HG03139 (cell line): Measurements from ENCODE around the gene SIX3.

Experiments
- ATAC-seq: cut with Tn5 transposase; IDR thresholded peaks from one replicate; pipeline ENCODE4 v1.9.1; 2021; ENCODE audit not compliant: unreplicated experiment

SIX3 gene

DNA sequence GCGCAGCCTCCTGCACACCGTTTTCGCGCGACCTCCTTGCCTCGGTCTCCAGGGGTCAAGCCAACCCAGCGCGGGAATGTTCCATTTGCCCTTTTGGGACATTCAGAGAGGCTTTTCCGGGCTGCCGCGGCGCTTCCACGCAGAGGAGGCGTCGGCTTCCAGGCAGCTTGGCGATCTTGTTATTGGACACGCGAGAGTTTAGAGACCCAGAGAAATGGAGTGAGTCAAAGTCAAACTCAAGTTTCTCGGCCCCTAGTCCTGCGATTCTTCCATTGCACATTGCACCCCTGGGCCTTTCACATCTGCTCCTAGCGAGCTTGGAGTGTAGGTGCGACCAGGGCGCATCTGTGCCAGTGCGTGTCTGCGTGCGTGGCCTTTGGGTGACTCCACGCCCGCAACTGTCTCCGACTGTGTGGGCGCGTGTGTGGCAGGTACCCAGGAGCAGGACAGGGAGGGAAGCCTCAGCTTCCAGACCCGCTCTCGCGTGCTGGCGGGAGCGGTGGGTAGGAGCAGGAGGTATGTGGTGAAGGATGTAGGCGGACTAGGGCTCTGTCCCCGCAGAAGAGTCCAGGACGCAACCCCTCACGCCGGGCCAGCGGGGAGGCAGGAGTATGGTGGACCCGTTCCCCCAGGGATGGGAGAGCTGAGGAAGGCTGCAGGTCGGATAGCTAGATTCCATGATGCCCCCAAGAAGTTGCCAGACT is 13.5 kb downstream of the SIX3 start:
- no peak for ATAC-seq

DNA sequence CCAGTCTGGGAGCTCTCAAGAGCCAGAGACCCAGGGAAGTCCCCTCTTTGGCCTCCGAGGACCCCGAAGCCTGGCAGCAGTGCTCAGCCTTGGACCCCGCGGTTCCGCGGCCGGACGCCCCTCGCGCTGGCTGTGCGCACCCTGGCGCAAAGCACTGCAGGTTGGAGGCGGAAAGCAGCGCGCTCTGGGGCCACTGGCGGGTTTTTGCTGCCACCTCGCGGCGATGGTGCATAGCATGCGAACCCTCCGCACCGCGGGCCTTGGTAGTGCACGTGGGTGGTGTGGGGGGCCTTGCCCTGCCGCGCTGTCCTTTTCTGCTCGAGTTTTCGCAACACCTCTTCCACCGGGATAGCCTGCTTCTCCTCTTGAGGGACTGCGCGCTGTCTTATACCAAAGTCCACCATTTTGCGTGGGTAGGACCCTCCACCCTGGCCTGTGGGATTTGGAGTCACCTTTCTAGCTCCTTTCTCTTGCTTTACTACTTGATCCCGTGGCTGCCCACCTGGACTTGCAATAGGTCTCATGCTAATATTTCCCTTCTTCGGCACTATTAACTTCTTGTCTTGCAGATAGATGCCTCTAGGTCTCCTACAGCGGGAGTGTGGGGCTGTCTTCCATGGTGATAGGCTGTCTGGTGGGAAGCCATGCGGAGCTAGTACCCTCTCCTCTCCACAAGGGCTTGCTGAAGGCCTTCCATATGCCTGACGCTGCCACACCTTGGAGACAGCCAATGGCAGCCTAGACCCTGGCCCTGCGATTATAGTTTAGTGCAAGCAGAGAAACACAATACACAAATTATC is 14.3 kb downstream of the SIX3 start:
- no peak for ATAC-seq

DNA sequence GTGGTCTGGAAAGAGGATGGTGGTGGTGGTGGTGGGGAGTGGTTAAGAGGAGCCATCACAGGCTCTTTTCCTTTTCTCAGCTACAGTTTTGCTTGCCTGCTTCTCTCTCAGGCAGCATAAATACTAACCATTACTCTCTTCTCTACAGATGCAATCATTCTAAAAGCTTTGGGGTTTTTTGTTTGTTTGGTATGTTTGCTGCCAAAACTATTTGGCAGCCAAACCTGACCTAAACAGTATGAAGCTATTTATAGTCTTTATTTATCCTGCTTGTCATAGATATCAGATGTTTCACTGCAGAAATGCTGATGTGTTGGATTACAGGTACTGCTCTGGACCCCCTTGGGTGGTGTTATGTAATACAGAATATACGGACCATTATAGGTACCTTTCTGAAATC is 15.3 kb downstream of the SIX3 start:
- ATAC-seq = no peak

DNA sequence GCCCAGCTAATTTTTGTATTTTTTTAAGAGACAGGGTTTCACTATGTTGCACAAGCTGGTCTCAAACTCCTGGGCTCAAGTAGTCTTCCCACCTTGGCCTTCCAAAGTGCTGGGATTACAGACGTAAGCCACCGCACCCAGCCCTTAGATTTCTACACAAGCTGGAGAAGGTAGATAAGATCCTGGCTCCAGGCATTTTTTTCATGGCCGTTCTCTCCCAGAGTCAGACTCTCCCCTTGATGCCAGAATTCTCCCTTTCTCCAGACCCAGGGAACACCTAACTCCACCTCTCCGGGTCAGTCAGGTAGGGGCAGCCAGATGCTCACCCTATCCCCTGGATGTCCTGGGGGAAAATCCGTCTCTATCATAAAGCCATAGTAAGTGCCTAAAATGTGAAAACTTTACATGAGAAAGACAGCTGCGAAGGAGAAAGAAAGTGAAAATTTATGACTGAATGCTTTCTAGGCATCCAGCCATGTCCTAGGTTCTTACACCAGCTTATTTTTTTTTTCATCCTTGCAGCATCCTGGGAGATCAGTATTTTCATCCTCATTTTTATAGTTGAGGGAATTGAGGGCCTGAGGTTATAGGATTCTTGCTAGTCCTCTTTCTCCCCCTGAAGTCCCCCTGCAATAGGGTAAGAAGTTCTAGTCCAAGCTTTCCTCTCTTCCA is 16.3 kb downstream of the SIX3 start:
- no peak for ATAC-seq

DNA sequence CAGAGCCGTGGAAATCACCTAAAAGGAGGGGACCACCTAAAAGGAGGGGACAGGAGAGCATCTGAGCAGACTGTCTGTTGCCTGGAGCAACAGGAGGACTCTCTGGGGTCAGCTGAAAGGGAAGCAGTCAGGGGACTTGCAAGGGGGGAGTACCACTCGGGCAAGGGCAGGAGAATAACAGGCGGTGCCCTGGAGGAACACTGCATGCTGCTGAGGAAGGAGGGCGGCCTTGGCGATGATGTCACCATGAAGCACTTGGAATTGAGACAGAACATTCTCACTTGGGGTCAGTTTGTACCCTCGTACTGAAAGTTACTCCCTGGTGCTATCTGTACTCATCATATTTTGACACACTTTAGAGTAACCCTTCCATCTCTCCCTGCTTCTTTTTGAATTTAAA is 18.4 kb downstream of the SIX3 start:
- ATAC-seq = no peak

DNA sequence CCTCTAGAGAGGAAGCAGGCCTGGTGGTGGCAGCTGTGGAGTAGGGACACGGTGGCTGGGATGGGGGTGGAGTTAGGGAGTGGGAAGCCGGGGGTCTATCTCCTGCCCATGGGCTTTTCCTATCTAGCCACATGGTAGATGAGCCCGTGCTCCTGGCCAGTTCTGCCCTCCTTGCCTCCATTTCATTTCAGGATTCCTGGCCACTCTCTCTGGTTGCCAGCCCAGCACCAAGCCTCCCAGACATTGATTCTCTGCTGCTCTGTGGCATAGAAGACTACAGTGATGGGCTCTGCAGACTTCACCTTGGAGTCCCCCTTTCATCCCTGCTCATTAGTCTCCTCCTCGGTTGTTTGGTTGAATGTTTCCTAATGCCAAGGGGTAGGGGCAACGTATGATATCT is 19.4 kb downstream of the SIX3 start:
- ATAC-seq = no peak

DNA sequence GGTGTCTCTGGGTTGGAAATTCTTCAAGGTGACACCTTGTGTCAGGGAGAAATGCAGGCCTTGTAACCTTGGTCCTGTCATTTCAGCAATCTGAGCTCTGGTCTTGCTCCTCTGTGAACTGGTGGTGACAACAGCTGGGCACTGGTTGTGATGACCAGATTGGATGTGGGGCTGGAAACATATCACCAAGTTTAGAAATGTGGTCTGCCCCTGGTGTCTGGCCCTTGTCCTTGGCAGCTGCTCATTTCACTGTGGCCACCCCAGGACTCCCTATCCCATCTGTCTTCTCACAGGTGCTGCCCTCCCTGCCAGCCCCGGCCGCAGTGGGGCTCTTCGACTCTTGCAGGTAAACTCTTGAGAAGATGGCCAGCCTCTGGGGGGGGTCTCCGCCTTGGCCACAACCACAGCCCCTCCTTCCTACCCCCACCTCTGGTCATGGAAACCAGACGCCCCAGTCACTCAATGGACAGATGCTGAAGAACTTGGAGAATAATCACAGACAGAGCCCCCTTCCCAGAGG is 20.7 kb downstream of the SIX3 start:
- ATAC-seq = no peak

DNA sequence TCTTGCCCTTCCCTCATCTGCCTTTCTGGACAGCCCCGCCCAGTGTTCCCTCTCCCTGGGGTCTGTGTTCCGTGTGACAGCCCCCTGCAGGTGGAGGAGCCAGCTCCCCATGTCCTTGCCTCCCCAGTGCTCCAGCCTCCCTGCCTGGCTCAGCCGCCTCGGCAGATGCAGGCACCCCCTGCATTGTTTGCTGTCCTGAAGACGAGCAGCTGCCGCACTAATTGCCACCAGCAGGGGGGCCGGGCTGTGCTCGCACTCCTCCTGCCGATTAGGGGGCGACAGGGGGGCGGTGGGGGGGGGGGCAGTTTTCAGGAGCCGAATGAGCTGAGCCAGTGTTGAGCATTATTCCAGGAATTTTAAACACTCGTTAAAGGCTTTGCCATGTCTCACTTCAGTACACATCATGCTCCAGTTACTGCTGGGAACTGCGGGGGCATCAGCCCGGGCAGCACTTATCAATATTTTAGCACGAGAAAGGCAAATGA is 23.3 kb downstream of the SIX3 start:
- ATAC-seq = no peak

DNA sequence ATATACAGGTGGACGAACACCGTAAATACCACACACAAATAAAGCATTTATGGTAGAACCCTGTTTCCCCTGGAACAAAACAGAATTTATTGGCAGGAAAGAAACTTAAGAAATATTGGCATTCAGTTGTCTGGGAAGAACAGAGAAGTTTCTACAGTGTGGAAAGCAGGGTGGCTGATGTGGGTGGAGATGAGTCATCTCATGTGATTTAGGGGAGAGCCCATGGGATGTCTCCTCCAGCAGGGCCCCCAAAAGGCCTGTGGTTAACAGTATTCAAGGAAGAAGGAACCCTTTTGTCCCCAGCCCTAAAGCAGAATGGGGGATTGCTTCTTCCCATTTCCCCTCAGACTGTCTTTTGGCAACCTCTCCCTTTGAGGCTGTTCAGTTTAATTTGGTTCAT is 24.2 kb downstream of the SIX3 start:
- no peak for ATAC-seq

DNA sequence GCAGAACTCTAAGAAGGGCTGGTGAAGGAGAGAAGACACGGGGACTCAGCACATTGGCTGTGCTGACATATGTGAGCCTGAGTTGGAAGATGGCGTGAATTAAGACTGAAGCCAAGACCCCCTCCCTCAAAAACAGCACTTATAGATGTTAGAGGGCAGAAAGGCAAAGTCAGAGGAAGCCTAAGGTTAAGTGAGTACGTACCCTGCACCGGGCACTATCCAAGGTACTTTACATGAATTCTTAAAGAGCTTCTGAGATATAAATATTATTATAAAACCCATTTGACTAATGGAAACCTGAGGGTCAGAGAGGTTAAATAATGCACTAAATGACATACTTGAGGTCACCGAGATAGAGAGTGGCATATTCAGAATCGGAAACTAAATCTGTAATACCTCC is 25.6 kb downstream of the SIX3 start:
- ATAC-seq = no peak

DNA sequence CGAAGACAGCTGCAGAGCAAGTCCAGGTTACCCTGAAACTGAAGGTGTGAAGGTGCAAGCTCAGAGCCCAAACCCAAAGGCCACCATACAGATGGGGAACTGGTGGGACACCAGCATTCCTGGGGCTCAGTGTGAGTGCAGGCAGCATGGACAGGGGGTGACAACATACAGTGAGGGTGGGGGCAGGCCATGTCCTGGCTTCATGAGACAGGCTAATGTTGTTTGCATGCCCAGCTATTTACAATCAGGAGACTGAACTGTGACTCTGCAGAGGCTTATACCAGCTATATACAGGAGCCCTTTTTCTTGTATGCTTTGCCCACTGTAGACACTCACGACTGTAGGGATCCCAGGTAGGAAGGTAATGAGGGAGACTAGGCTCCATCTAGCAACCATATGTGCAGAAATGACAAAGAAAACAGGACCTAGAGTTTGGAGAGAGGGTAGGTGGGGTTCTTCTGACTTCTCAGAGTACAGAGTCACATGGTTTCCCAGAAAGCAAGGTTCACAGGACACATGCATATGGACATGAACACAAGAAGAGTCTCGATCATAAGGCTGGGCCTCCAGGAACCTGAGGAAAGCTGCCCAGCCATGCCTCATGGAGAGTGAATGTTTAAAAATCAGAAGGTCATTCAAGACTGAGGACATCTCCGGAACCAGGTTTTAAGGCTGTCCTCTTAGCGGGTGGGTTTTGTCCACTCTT is 26.4 kb downstream of the SIX3 start:
- ATAC-seq = no peak

DNA sequence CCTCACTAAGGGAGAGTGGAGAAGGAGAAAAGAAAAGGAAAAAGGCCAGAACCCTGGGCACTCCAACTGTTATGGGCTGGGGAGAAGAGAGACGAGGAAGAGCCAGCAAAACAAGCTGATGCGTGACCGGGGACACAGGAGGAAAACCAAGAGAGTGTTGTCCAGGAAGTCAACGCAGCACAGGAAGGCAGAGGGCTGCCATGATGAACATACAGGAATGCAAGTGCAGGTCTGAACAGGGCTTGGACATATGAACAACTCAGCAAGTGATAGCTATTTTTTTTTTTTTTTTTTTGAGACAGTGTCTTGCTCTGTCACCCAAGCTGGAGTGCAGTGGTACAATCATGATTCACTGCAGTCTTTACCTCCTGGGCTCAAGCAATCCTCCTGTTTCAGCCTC is 28.4 kb downstream of the SIX3 start:
- no peak for ATAC-seq

DNA sequence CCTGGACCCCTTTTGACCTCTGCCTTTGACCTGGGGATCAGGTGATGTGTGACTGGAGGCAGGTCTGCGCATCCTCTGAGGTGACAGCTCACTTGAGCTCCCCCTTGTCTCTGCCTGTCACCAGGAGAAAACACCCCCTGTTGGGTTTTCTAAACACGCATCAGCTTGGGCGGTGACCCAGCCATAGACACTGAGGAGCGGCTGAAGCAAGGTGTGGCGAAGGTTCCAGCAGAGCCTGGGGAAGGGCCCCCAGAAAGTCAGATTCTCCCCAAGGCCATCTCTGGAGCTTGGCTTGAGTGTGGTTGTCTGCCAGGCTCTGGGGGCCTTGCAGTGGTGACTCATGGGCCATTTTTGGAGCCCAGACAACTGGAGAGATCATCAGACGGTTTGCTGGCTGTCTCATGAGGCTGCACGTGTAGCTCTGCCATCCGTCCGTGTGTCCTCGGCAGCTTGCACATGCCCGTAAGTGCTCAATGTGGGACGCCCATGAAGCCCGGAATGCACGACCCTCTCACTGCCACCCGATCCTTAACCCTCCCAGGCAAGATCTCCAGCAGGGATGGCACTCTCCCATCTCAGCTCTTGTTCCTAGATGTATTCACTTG is 29.4 kb downstream of the SIX3 start:
- no peak for ATAC-seq

DNA sequence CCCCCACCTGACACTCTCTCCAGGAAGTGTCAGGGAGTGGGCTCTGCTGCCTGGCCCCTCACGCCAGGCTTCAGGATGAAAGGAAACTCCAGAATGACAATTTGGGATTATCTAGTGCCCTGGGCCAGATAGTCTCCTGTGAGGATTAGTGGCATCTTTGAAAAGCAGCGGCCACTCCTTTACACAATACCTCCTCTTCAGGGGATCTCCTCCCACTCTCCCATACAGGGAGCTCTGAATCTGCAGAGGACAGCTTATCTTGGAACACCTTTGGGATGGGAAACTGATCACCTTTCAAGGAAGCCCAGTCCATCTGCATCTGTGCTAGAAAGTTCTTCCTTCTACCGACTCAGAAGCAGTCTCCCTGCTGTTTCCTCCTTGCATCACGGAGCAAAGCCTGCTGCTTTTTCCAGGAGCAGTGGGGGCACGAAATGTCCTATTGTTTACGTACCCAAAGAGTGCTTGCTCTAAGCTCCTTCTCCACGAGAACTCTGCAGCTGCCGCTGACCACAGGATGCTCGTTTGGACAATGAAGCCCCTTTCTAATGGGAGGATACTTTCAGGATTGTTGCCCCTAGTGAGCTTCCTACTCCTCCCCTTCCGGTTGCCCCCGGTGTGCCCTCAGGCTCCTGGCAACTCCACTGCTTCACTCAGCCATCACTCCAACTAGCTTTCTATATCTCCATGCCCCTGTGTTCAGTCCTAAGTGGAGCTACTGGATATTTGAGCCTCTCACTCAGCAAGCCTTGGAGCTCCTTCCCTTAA is 31.5 kb downstream of the SIX3 start:
- no peak for ATAC-seq

DNA sequence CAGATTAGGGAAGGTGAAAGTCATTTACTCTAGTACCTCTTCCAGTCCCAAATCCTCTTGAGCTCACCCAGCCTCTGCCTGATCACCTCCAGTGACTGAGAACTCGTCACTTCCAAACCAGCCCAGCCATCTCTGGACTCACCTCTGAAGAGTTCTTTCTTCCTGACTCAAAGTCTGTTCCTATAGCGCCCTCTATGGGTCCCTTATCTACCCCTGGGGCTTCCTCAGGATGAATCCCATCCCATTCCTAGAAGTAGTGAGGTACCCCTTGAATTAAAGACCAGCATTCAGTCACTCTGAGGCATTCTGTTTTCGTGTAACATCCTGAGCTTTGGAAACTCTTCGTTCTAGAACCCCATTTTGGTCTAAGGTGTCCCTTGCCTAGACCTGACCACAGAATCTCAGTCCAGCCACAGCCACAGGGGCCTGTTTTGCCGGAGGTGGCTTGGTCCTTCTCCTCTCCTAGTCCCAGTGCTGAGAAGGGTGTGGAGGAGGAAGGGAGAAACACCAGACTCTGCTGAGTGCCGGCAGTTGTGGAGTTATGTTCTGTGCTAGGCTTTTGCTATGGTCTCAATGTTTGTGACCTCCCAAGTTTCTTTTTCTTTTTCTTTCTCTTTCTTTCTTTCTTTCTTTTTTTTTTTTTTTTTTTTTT is 32.7 kb downstream of the SIX3 start:
- no peak for ATAC-seq

DNA sequence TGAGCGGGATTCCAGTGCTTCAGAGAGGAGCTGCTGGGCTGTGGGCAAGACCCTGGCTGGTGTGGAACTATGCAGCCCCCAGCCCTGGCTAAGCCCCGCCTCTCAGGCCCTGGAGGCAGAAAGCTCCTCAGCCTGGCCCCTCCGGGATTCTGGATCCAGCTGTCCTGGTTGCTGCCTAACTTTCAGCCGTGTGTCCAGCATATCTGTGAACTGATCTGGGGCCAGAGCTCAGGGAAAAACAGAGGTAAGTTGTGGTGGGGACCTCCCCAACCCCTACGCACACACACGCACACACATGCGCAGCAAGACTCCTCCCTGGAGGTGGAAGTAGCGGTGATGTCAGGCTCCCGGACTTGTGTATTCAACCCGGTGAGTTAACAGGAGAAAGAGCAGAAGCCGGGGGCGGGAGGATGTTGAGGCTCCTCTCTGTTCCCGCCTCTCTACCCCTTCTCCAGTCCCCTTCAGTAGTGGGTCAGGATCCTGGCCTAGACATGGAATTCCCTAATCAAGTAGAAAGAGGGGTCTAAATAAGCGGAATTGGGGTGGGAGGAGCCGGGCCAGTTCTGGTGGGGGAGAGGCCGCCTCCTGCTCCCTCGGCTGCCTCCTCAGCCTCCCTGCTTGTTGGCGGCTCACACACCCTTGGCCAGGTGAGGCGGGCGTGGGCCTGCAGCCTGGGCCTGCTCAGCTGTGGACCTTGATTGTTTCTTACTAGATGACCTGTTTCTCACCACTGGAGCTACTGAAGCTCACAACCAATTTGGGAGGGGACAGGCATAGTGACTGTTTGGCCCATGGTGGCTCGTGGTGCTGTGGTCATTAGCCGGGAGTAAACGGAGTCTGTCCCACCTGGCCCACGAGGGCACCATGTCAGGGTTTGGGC is 34.3 kb downstream of the SIX3 start:
- no peak for ATAC-seq

DNA sequence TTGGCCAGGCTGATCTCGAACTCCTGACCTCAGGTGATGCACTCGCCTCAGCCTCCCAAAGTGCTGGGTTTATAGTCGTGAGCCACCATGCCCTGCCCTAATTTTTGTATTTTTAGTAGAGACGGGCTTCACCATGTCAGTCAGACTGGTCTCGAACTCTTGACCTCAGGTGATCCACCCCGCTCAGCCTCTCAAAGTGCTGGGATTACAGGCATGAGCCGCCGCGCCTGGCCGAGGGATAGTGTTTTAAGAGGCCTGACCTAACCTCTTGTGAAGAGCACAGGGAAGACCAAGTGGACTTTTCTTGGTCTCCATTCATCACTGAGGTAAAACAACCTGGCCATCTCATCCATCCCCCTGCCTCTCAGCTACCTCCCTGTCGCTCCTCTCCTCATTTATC is 38.1 kb downstream of the SIX3 start:
- no peak for ATAC-seq
